ENCODE measurements around the gene CDH15. TPM values are rescaled to one million over a fixed set of nuclear protein-coding genes. Genes with fewer than 3 reads are reported as not detected.

Gene CDH15
- total RNA-seq (2014; rRNA removed; shearing (Covaris generic)): 0.10 TPM in 1 of 2 replicates, not detected in the other

- DNase-seq (ENCODE audit: low read depth): peak; percentile 82
Observed at GRCh38 chr16:89171216-89172170, at the start of gene CDH15. Gene CDH15, plus strand, starts transcription at chr16:89171748. Its CDS starts 84 bp downstream, at chr16:89171832.

GRCh38 chr16:89122322-89122851, 49.2 kb upstream of the CDH15 start:
- DNase-seq (ENCODE audit: low read depth): no peak

- peak; percentile 3 for DNase-seq (ENCODE audit: low read depth)
Observed at GRCh38 chr16:89123001-89123830, 48.3 kb upstream of the CDH15 start.

- DNase-seq (ENCODE audit: low read depth): no peak
Observed at GRCh38 chr16:89123831-89124100, 47.8 kb upstream of the CDH15 start.

- no peak for DNase-seq (ENCODE audit: low read depth)
Observed at GRCh38 chr16:89129378-89129777, 42.2 kb upstream of the CDH15 start.

GRCh38 chr16:89130448-89130847, 41.1 kb upstream of the CDH15 start:
- no peak for DNase-seq (ENCODE audit: low read depth)

- DNase-seq (ENCODE audit: low read depth): no peak
Observed at GRCh38 chr16:89131783-89132182, 39.8 kb upstream of the CDH15 start.

GRCh38 chr16:89132194-89133005, 39.1 kb upstream of the CDH15 start:
- DNase-seq (ENCODE audit: low read depth): no peak

GRCh38 chr16:89133457-89134127, 38.0 kb upstream of the CDH15 start:
- DNase-seq (ENCODE audit: low read depth): no peak

- DNase-seq (ENCODE audit: low read depth): no peak
Observed at GRCh38 chr16:89134269-89134668, 37.3 kb upstream of the CDH15 start.

- no peak for DNase-seq (ENCODE audit: low read depth)
Observed at GRCh38 chr16:89135166-89135565, 36.4 kb upstream of the CDH15 start.

GRCh38 chr16:89135971-89136765, 35.4 kb upstream of the CDH15 start:
- no peak for DNase-seq (ENCODE audit: low read depth)

- DNase-seq (ENCODE audit: low read depth): no peak
Observed at GRCh38 chr16:89136931-89137330, 34.6 kb upstream of the CDH15 start.

GRCh38 chr16:89137666-89138512, 33.7 kb upstream of the CDH15 start:
- no peak for DNase-seq (ENCODE audit: low read depth)

- no peak for DNase-seq (ENCODE audit: low read depth)
Observed at GRCh38 chr16:89138513-89138795, 33.1 kb upstream of the CDH15 start.

- DNase-seq (ENCODE audit: low read depth): no peak
Observed at GRCh38 chr16:89138843-89139520, 32.6 kb upstream of the CDH15 start.

- DNase-seq (ENCODE audit: low read depth): no peak
Observed at GRCh38 chr16:89139907-89140361, 31.6 kb upstream of the CDH15 start.

- DNase-seq (ENCODE audit: low read depth): no peak
Observed at GRCh38 chr16:89140401-89140800, 31.1 kb upstream of the CDH15 start.

All from M059J (cell line).